ENCODE data around the gene CCT8L2. TPM values are rescaled to one million over a fixed set of nuclear protein-coding genes. Genes with fewer than 3 reads are reported as not detected.

CCT8L2 gene
- total RNA-seq, 1 experiment from 2014 or later: not detected

Other genes starting within 250 kb of the CCT8L2 start
- gene XKR3, start 232.6 kb upstream of the CCT8L2 start, total RNA-seq (2014; rRNA removed): not detected in 2 replicates

Measured in PC-3 (cell line).